HEK293 (cell line): ENCODE measurements around the gene SLC36A4.

Source experiments
- AEBP2 ChIP-seq: fragments of 450-650 bp; formaldehyde crosslinking; IDR thresholded peaks from 2 replicates; pipeline ENCODE4 v1.5.1; 2016; ENCODE audit warnings: missing biosample characterization, missing genetic modification characterization, borderline replicate concordance
- EGR2 ChIP-seq: fragments of 450-650 bp; formaldehyde crosslinking; IDR thresholded peaks from 2 replicates; pipeline ENCODE4 v1.5.1; 2016; ENCODE audit warnings: low read depth, missing biosample characterization, missing genetic modification characterization
- GLIS2 ChIP-seq: fragments of 450-650 bp; formaldehyde crosslinking; IDR thresholded peaks from 2 replicates; pipeline ENCODE4 v1.5.1; 2016; ENCODE audit warnings: missing biosample characterization, missing genetic modification characterization
- HIC1 ChIP-seq: fragments of 450-650 bp; formaldehyde crosslinking; IDR thresholded peaks from 2 replicates; pipeline ENCODE4 v1.5.1; 2016; ENCODE audit warnings: missing biosample characterization, missing genetic modification characterization
- KLF1 ChIP-seq: fragments of 450-650 bp; formaldehyde crosslinking; IDR thresholded peaks from 2 replicates; pipeline ENCODE4 v1.5.1; 2016; ENCODE audit warnings: missing biosample characterization, missing genetic modification characterization
- KLF16 ChIP-seq: fragments of 450-650 bp; formaldehyde crosslinking; IDR thresholded peaks from 2 replicates; pipeline ENCODE4 v1.5.1; 2017; ENCODE audit warnings: missing biosample characterization, missing genetic modification characterization
- KLF7 ChIP-seq: fragments of 450-650 bp; formaldehyde crosslinking; IDR thresholded peaks from 2 replicates; pipeline ENCODE4 v1.5.1; 2016; ENCODE audit warnings: missing biosample characterization, missing genetic modification characterization, borderline replicate concordance
- KLF8 ChIP-seq: fragments of 450-650 bp; formaldehyde crosslinking; IDR thresholded peaks from 2 replicates; pipeline ENCODE4 v1.5.1; 2016; ENCODE audit warnings: missing biosample characterization, missing genetic modification characterization
- KLF9 ChIP-seq: fragments of 450-650 bp; formaldehyde crosslinking; IDR thresholded peaks from 2 replicates; pipeline ENCODE4 v1.5.1; 2016; ENCODE audit warnings: missing biosample characterization, missing genetic modification characterization, low read depth
- OVOL3 ChIP-seq: fragments of 450-650 bp; formaldehyde crosslinking; IDR thresholded peaks from 2 replicates; pipeline ENCODE4 v1.5.1; 2016; ENCODE audit warnings: missing biosample characterization, missing genetic modification characterization
- PBX3 ChIP-seq: sonication (generic); formaldehyde crosslinking; IDR thresholded peaks from 2 replicates; pipeline ENCODE4 v1.8.1; 2022; ENCODE audit warnings: mild to moderate bottlenecking, moderate library complexity, missing genetic modification reagents
- SP3 ChIP-seq: fragments of 450-650 bp; formaldehyde crosslinking; IDR thresholded peaks from 2 replicates; pipeline ENCODE4 v1.5.1; 2016; ENCODE audit warnings: missing biosample characterization, missing genetic modification characterization
- YY2 ChIP-seq: fragments of 450-650 bp; formaldehyde crosslinking; IDR thresholded peaks from 2 replicates; pipeline ENCODE4 v1.5.1; 2016; ENCODE audit warnings: missing biosample characterization, missing genetic modification characterization
- ZBTB21 ChIP-seq: fragments of 450-650 bp; formaldehyde crosslinking; IDR thresholded peaks from 2 replicates; pipeline ENCODE4 v1.5.1; 2017; ENCODE audit warnings: missing biosample characterization, missing genetic modification characterization
- ZBTB8A ChIP-seq: fragments of 450-650 bp; formaldehyde crosslinking; IDR thresholded peaks from 2 replicates; pipeline ENCODE4 v1.5.1; 2016; ENCODE audit warnings: missing biosample characterization, missing genetic modification characterization
- ZNF10 ChIP-seq: fragments of 450-650 bp; formaldehyde crosslinking; IDR thresholded peaks from 2 replicates; pipeline ENCODE4 v1.5.1; 2017; ENCODE audit warnings: missing biosample characterization, missing genetic modification characterization
- ZNF114 ChIP-seq: fragments of 450-650 bp; formaldehyde crosslinking; IDR thresholded peaks from 2 replicates; pipeline ENCODE4 v1.5.0; 2017; ENCODE audit warnings: missing biosample characterization, missing genetic modification characterization
- ZNF155 ChIP-seq: fragments of 450-650 bp; formaldehyde crosslinking; IDR thresholded peaks from 2 replicates; pipeline ENCODE4 v1.5.1; 2016; ENCODE audit warnings: missing biosample characterization, missing genetic modification characterization
- ZNF16 ChIP-seq: fragments of 450-650 bp; formaldehyde crosslinking; IDR thresholded peaks from 2 replicates; pipeline ENCODE4 v1.5.1; 2016; ENCODE audit warnings: low read depth, missing biosample characterization, missing genetic modification characterization
- ZNF169 ChIP-seq: fragments of 450-650 bp; formaldehyde crosslinking; IDR thresholded peaks from 2 replicates; pipeline ENCODE4 v1.5.1; 2016; ENCODE audit warnings: missing biosample characterization, missing genetic modification characterization
- ZNF223 ChIP-seq: fragments of 450-650 bp; formaldehyde crosslinking; IDR thresholded peaks from 2 replicates; pipeline ENCODE4 v1.5.1; 2016; ENCODE audit warnings: missing biosample characterization, missing genetic modification characterization
- ZNF239 ChIP-seq: fragments of 450-650 bp; formaldehyde crosslinking; IDR thresholded peaks from 2 replicates; pipeline ENCODE4 v1.5.1; 2016; ENCODE audit warnings: missing biosample characterization, missing genetic modification characterization
- ZNF324 ChIP-seq: fragments of 450-650 bp; formaldehyde crosslinking; IDR thresholded peaks from 2 replicates; pipeline ENCODE4 v1.5.1; 2016; ENCODE audit warnings: missing biosample characterization, missing genetic modification characterization
- ZNF362 ChIP-seq: fragments of 450-650 bp; formaldehyde crosslinking; IDR thresholded peaks from 2 replicates; pipeline ENCODE4 v1.5.1; 2016; ENCODE audit warnings: missing biosample characterization, missing genetic modification characterization
- ZNF394 ChIP-seq: fragments of 450-650 bp; formaldehyde crosslinking; IDR thresholded peaks from 2 replicates; pipeline ENCODE4 v1.5.1; 2016; ENCODE audit warnings: missing biosample characterization, missing genetic modification characterization, mild to moderate bottlenecking, moderate library complexity, borderline replicate concordance
- ZNF416 ChIP-seq: fragments of 450-650 bp; formaldehyde crosslinking; IDR thresholded peaks from 2 replicates; pipeline ENCODE4 v1.5.1; 2016; ENCODE audit warnings: missing biosample characterization, missing genetic modification characterization
- ZNF501 ChIP-seq: fragments of 450-650 bp; formaldehyde crosslinking; IDR thresholded peaks from 2 replicates; pipeline ENCODE4 v1.5.1; 2016; ENCODE audit warnings: missing biosample characterization, missing genetic modification characterization
- ZNF580 ChIP-seq: fragments of 450-650 bp; formaldehyde crosslinking; IDR thresholded peaks from 2 replicates; pipeline ENCODE4 v1.5.1; 2016; ENCODE audit warnings: missing biosample characterization, missing genetic modification characterization
- ZNF600 ChIP-seq: fragments of 450-650 bp; formaldehyde crosslinking; IDR thresholded peaks from 2 replicates; pipeline ENCODE4 v1.5.1; 2016; ENCODE audit warnings: missing biosample characterization, missing genetic modification characterization
- ZNF777 ChIP-seq: fragments of 450-650 bp; formaldehyde crosslinking; IDR thresholded peaks from 2 replicates; pipeline ENCODE4 v1.5.1; 2017; ENCODE audit warnings: missing biosample characterization, missing genetic modification characterization, borderline replicate concordance
- ZNF785 ChIP-seq: fragments of 450-650 bp; formaldehyde crosslinking; IDR thresholded peaks from 2 replicates; pipeline ENCODE4 v1.5.1; 2016; ENCODE audit warnings: missing biosample characterization, missing genetic modification characterization
- ZNF843 ChIP-seq: fragments of 450-650 bp; formaldehyde crosslinking; IDR thresholded peaks from 2 replicates; pipeline ENCODE4 v1.5.1; 2016; ENCODE audit warnings: missing biosample characterization, missing genetic modification characterization
- ZSCAN16 ChIP-seq: fragments of 450-650 bp; formaldehyde crosslinking; IDR thresholded peaks from 2 replicates; pipeline ENCODE4 v1.5.1; 2016; ENCODE audit warnings: missing biosample characterization, missing genetic modification characterization
- ZXDB ChIP-seq: fragments of 450-650 bp; formaldehyde crosslinking; IDR thresholded peaks from 2 replicates; pipeline ENCODE4 v1.5.1; 2016; ENCODE audit warnings: missing biosample characterization, missing genetic modification characterization

SLC36A4 gene

GRCh38 chr11:93197380-93198214 is at the start of gene SLC36A4 (continued):
- peak; percentile 86 for TF ChIP-seq ZNF362 (tag by site-specific recombination)
- TF ChIP-seq ZNF169 (tag by site-specific recombination) = 0 out of 2 replicates have a peak, but pooled peaks have one; percentile 44
- TF ChIP-seq ZNF239 (tag by site-specific recombination) = 0 out of 2 replicates have a peak, but pooled peaks have one; percentile 41
- peak; percentile 88; the same call in 1 of the 2 replicates for TF ChIP-seq GLIS2 (tag by site-specific recombination)
- TF ChIP-seq KLF9 = peak; percentile 87
- TF ChIP-seq HIC1 (tag by site-specific recombination) = peak; percentile 65
- TF ChIP-seq ZNF114 = no peak
- no peak for TF ChIP-seq AEBP2 (tag by site-specific recombination)
- peak; percentile 81 for TF ChIP-seq KLF7 (tag by site-specific recombination)
- TF ChIP-seq ZNF580 (tag by site-specific recombination) = 0 out of 2 replicates have a peak, but pooled peaks have one; percentile 34
- no peak for TF ChIP-seq ZNF10
- peak; percentile 81; the same call in 1 of the 2 replicates for TF ChIP-seq PBX3 (CRISPR knock-in tag)
- TF ChIP-seq ZSCAN16 (tag by site-specific recombination) = 0 out of 2 replicates have a peak, but pooled peaks have one; percentile 42
- TF ChIP-seq YY2 (tag by site-specific recombination) = no peak
- no peak for TF ChIP-seq ZNF16
- TF ChIP-seq EGR2 (tag by site-specific recombination) = peak; percentile 95
- 0 out of 2 replicates have a peak, but pooled peaks have one; percentile 36 for TF ChIP-seq OVOL3
- TF ChIP-seq ZNF416 (tag by site-specific recombination) = no peak
- peak; percentile 59 for TF ChIP-seq SP3 (tag by site-specific recombination)
- peak; percentile 86 for TF ChIP-seq KLF16
- 0 out of 2 replicates have a peak, but pooled peaks have one; percentile 16 for TF ChIP-seq ZNF777 (tag by site-specific recombination)
- TF ChIP-seq ZXDB = peak; percentile 91
- TF ChIP-seq ZNF155 (tag by site-specific recombination) = no peak
- TF ChIP-seq ZNF324 (tag by site-specific recombination) = peak; percentile 59; the same call in 1 of the 2 replicates
- peak; percentile 65 for TF ChIP-seq ZNF843
- TF ChIP-seq ZNF394 (tag by site-specific recombination) = peak; percentile 20; the same call in 1 of the 2 replicates
- peak; percentile 70 for TF ChIP-seq KLF1 (tag by site-specific recombination)
- no peak for TF ChIP-seq ZNF223 (tag by site-specific recombination)
- no peak for TF ChIP-seq ZNF600 (tag by site-specific recombination)
- peak; percentile 71 for TF ChIP-seq ZBTB21
- TF ChIP-seq ZNF501 = peak; percentile 74
- TF ChIP-seq ZBTB8A = peak; percentile 65
- TF ChIP-seq KLF8 = peak; percentile 65; the same call in 1 of the 2 replicates
- TF ChIP-seq ZNF785 = 0 out of 2 replicates have a peak, but pooled peaks have one; percentile 40
